MM.1S (cell line): Measurements from ENCODE around the gene DOCK11.

Experiments used
- DNase-seq: peaks from one replicate; pipeline ENCODE4 v3.0.0-alpha.2; 2015
- H2AFZ ChIP-seq: fragments of 300-600 bp; sonication (generic); 2 replicates; pipeline ENCODE4 v1.6.0; 2016; ENCODE audit warnings: antibody characterized with exemption, low read length
- H3F3A ChIP-seq: fragments of 300-600 bp; sonication (generic); 2 replicates; pipeline ENCODE4 v1.6.1; 2016; ENCODE audit warnings: mild to moderate bottlenecking, antibody characterized with exemption, low read length, moderate library complexity, mixed read lengths; ENCODE audit not compliant: insufficient read depth
- H3K27ac ChIP-seq: fragments of 300-600 bp; sonication (generic); 2 replicates; pipeline ENCODE4 v1.5.1; 2016; ENCODE audit warnings: mild to moderate bottlenecking, low read length
- H3K27me3 ChIP-seq: fragments of 300-600 bp; sonication (generic); replicated peaks from 2 replicates; pipeline ENCODE4 v1.6.0; 2016; ENCODE audit warnings: low read length; ENCODE audit not compliant: insufficient read depth
- H3K36me3 ChIP-seq: fragments of 300-600 bp; sonication (generic); replicated peaks from 2 replicates; pipeline ENCODE4 v1.6.1; 2016; ENCODE audit warnings: mild to moderate bottlenecking, low read length, mixed read lengths; ENCODE audit not compliant: insufficient read depth
- H3K4me1 ChIP-seq: fragments of 300-600 bp; sonication (generic); 2 replicates; pipeline ENCODE4 v1.6.1; 2016; ENCODE audit warnings: low read length, mixed read lengths
- H3K4me2 ChIP-seq: fragments of 300-600 bp; sonication (generic); 2 replicates; pipeline ENCODE4 v1.6.0; 2016; ENCODE audit warnings: low read depth, low read length
- H3K4me3 ChIP-seq: fragments of 300-600 bp; sonication (generic); 2 replicates; pipeline ENCODE4 v1.5.1; 2016; ENCODE audit warnings: low read length, mixed read lengths
- H3K79me2 ChIP-seq: fragments of 300-600 bp; sonication (generic); 2 replicates; pipeline ENCODE4 v1.6.1; 2016; ENCODE audit warnings: mixed run types, low read length, mixed read lengths
- H3K9ac ChIP-seq: fragments of 300-600 bp; sonication (generic); 2 replicates; pipeline ENCODE4 v1.6.1; 2016; ENCODE audit warnings: low read length, mixed read lengths
- H3K9me2 ChIP-seq: fragments of 300-600 bp; sonication (generic); replicated peaks from 2 replicates; pipeline ENCODE4 v1.6.1; 2016; ENCODE audit warnings: mild to moderate bottlenecking, low read length, mixed read lengths; ENCODE audit not compliant: insufficient read depth
- H3K9me3 ChIP-seq: fragments of 300-600 bp; sonication (generic); replicated peaks from 2 replicates; pipeline ENCODE4 v1.6.1; 2016; ENCODE audit warnings: mild to moderate bottlenecking, low read length, mixed read lengths; ENCODE audit not compliant: insufficient read depth
- H4K20me1 ChIP-seq: fragments of 300-600 bp; sonication (generic); 2 replicates; pipeline ENCODE4 v1.6.1; 2016; ENCODE audit warnings: mild to moderate bottlenecking, low read length, moderate library complexity, mixed read lengths; ENCODE audit not compliant: insufficient read depth
- CTCF ChIP-seq: fragments of 300-600 bp; sonication (generic); IDR thresholded peaks from 2 replicates; pipeline ENCODE4 v1.5.1; 2016; ENCODE audit warnings: antibody characterized with exemption, low read length, mixed read lengths
- EZH2 ChIP-seq: fragments of 300-600 bp; sonication (generic); optimal IDR thresholded peaks from 2 replicates; pipeline ENCODE3; 2017; ENCODE audit warnings: low read depth, mild to moderate bottlenecking, antibody characterized with exemption, low read length, mixed read lengths
- EZH2phosphoT487 ChIP-seq: fragments of 300-600 bp; sonication (generic); IDR thresholded peaks from 2 replicates; pipeline ENCODE4 v1.6.1; 2018; ENCODE audit warnings: antibody characterized with exemption, low read length

DOCK11 gene

GRCh38 chrX:118502161-118502789 lies 6.7 kb downstream of the DOCK11 start:
- no peaks in the 10 kb centered on the region for H4K20me1 ChIP-seq
- TF ChIP-seq CTCF (no peak), EZH2 (no peak), EZH2phosphoT487 (no peak)
- no peak for DNase-seq
- no peak overlapping the region for H2AFZ ChIP-seq
- no peak overlapping the region for H3K4me3 ChIP-seq
- no peaks in the 10 kb centered on the region for H3K4me1 ChIP-seq
- H3K36me3 ChIP-seq = no peaks in the 10 kb centered on the region
- H3K27ac ChIP-seq = no peak overlapping the region
- no peaks in the 10 kb centered on the region for H3F3A ChIP-seq
- no peaks in the 10 kb centered on the region for H3K9me2 ChIP-seq
- no peak overlapping the region for H3K9ac ChIP-seq
- no peaks in the 10 kb centered on the region for H3K79me2 ChIP-seq
- H3K9me3 ChIP-seq = no peaks in the 10 kb centered on the region
- no peak overlapping the region for H3K4me2 ChIP-seq
- H3K27me3 ChIP-seq = no peaks in the 10 kb centered on the region

- Histone ChIP-seq H4K20me1 (no peaks in the 10 kb centered on the region), H3K36me3 (no peaks in the 10 kb centered on the region), H3K9ac (no peak overlapping the region), H3K9me2 (no peaks in the 10 kb centered on the region), H3K4me2 (no peak overlapping the region), H3K27ac (no peak overlapping the region), H2AFZ (no peak overlapping the region), H3K4me3 (no peak overlapping the region), H3K79me2 (no peaks in the 10 kb centered on the region), H3F3A (no peaks in the 10 kb centered on the region), H3K27me3 (no peaks in the 10 kb centered on the region), H3K9me3 (no peaks in the 10 kb centered on the region), H3K4me1 (no peaks in the 10 kb centered on the region)
- TF ChIP-seq EZH2phosphoT487 = no peak
- TF ChIP-seq CTCF = no peak
- TF ChIP-seq EZH2 = no peak
- DNase-seq = no peak
Measured at GRCh38 chrX:118503260-118504041, 7.8 kb downstream of the DOCK11 start.

- Histone ChIP-seq H3F3A (no peaks in the 10 kb centered on the region), H4K20me1 (no peaks in the 10 kb centered on the region), H3K79me2 (no peaks in the 10 kb centered on the region), H3K4me1 (no peaks in the 10 kb centered on the region), H3K9me3 (no peaks in the 10 kb centered on the region), H3K4me3 (no peak overlapping the region), H3K27ac (no peak overlapping the region), H3K9me2 (no peaks in the 10 kb centered on the region), H3K27me3 (no peaks in the 10 kb centered on the region), H2AFZ (no peak overlapping the region), H3K4me2 (no peak overlapping the region), H3K36me3 (no peaks in the 10 kb centered on the region), H3K9ac (no peak overlapping the region)
- no peak for DNase-seq
- no peak for TF ChIP-seq EZH2phosphoT487
- TF ChIP-seq EZH2 = no peak
- no peak for TF ChIP-seq CTCF
Measured at GRCh38 chrX:118504581-118504980, 9.0 kb downstream of the DOCK11 start.
